Superior temporal gyrus (tissue), 1 donor: ENCODE data around the gene EPB41L5.
"Not testable (repeated sequence)": the region's sequence is repeated elsewhere in the genome, so short reads cannot be mapped to it uniquely, and the experiment has no call there.

ENCODE experiments used
- DNase-seq: peaks from one replicate; pipeline ENCODE4 v3.0.0-alpha.2; 2016; ENCODE audit errors: extremely low spot score

The EPB41L5 gene

DNA sequence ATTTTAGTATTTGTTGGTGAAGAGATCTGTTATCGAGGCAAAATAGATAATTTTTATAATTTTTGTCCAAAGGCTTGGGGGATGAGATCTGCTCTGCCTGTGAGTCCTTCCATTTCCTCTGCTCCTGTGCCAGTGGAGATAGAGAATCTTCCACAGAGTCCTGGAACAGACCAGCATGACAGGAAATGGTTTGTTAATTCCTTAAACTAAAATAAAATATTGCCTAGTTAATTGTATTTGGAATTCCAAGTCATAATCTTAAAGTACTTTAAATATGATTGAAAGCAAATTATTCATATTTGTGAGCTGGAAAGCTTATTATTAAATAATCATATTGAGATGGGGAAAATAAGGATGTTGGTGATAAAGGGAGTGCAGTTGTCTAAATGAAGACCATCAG lies 87.8 kb downstream of the EPB41L5 start:
- DNase-seq = no peak

- no peak for DNase-seq
Measured at GRCh38 chr2:120103723-120104467, 91.0 kb downstream of the EPB41L5 start.

DNA sequence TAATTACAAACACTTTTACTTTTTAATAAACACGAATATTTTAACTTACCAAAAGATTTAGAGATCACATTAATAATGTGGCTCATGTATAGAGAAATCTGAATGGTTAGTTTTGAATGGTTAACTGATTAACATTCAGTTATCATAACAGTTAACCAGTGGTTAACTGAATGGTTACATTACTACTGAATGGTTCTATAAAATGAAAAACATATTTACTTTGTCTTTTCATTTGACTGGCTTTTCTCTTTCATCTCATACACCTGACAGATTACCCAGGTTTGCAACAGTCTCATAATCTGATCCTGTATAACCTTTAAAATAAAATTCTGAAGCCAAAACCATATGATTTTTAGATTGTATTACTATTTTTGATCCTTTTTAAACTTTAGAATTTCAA lies 91.9 kb downstream of the EPB41L5 start:
- no peak for DNase-seq

GRCh38 chr2:120105360-120105759 lies 92.5 kb downstream of the EPB41L5 start:
- DNase-seq = no peak

DNA sequence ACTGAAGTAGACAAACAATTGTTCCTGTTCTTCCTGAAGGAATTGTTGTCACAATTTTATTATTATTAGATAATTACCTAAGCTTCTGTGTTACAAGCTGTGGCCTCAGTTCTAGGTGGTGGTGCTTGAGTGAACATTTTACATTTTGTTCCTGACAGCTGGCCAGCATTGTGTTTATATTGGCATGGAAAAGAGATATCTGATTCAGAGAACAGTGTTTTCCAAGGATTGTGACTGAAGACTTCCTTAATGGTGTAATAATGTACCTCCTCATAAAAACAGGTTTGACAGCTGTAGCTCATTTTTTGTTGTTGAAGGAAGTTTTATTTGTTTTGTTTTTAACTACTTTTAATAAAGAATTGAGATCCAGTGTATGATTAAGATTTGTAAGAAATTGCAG lies 95.2 kb downstream of the EPB41L5 start:
- no peak for DNase-seq

- DNase-seq = no peak
Measured at GRCh38 chr2:120108749-120109148, 95.9 kb downstream of the EPB41L5 start.

GRCh38 chr2:120109186-120110061 lies 96.5 kb downstream of the EPB41L5 start:
- peak; percentile 84 for DNase-seq

- no peak for DNase-seq
Measured at GRCh38 chr2:120110062-120110362, 97.1 kb downstream of the EPB41L5 start.

GRCh38 chr2:120110507-120110906 lies 97.6 kb downstream of the EPB41L5 start:
- no peak for DNase-seq

GRCh38 chr2:120111193-120111592 lies 98.3 kb downstream of the EPB41L5 start:
- no peak for DNase-seq

- no peak for DNase-seq
Measured at GRCh38 chr2:120118018-120118417, 105.1 kb downstream of the EPB41L5 start.

DNA sequence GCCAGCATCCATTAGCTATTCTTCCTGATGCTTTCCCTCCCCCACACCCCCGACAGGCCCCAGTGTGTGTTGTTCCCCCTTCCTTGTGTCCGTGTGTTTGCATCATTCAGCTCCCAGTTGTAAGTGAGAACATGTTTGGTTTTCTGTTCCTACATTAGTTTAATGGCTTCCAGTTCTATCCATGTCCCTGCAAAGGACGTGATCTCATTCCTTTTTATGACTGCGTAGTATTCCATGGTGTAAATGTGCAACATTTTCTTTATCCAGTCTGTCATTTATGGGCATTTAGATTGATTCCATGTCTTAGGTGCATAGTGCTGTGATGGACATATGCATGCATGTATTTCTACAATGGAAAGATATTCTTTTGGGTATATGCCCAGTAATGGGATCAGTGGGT lies 105.6 kb downstream of the EPB41L5 start:
- no peak for DNase-seq

DNA sequence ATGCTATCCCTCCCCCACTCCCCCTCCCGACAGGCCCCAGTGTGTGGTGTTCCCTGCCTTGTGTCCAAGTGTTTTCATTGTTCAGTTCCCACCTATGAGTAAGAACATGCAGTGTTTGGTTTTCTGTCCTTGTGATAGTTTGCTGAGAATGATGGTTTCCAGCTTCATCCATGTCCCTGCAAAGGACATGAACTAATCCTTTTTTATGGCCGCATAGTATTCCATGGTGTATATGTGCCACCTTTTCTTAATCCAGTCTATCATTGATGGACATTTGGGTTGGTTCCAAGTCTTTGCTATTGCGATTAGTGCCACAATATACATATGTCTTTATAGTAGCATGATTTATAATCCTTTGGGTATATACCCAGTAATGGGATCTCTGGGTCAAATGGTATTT lies 108.5 kb downstream of the EPB41L5 start:
- DNase-seq = not testable (repeated sequence)

GRCh38 chr2:120123090-120123489 lies 110.2 kb downstream of the EPB41L5 start:
- DNase-seq = no peak

- DNase-seq = no peak
Measured at GRCh38 chr2:120125195-120125594, 112.3 kb downstream of the EPB41L5 start.

- no peak for DNase-seq
Measured at GRCh38 chr2:120128216-120128615, 115.3 kb downstream of the EPB41L5 start.

- DNase-seq = no peak
Measured at GRCh38 chr2:120132190-120132589, 119.3 kb downstream of the EPB41L5 start.

- no peak for DNase-seq
Measured at GRCh38 chr2:120132691-120133090, 119.8 kb downstream of the EPB41L5 start.

DNA sequence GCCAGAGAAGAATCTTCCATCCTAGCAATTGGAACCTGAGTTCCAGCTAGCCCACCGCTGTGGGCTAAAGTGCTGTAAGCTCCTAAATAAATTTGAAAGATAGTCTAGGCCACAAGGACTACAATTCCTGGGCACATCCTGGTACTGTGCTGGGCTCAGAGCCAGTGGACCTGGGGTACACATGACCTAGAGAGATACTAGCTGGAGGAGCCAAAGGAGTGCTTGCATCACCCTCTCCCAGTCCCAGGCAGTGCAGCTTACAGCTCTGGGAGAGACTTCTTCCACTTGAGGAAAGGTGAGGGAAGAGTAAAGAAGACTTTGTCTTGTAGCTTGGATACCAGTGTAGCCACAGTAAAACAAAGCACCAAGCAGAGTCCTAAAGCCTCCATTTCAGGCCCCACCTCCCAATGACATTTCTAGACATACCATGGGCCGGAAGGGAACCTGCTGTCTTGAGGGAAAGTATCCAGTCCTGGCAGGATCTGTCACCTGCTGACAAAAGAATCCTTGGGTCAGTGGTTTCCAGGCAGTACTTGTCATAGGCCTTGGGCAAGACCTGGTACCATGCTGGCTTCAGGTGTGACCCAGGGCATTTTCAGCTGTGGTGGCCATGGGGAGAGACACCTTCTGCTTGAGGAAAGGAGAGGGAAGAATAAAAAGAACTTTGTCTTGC lies 120.8 kb downstream of the EPB41L5 start:
- no peak for DNase-seq

GRCh38 chr2:120134263-120134662 lies 121.4 kb downstream of the EPB41L5 start:
- DNase-seq = no peak

GRCh38 chr2:120135013-120135412 lies 122.1 kb downstream of the EPB41L5 start:
- not testable (repeated sequence) for DNase-seq

- DNase-seq = no peak
Measured at GRCh38 chr2:120140866-120141265, 128.0 kb downstream of the EPB41L5 start.
